ENCODE results near the gene TWF2. TPM values are rescaled to one million over a fixed set of nuclear protein-coding genes. Genes with fewer than 3 reads are reported as not detected.

TWF2 gene
- total RNA-seq, 1 experiment from 2014 or later: 32.7 TPM

GRCh38 chr3:52248816-52249547, 10.0 kb upstream of the TWF2 start:
- Histone ChIP-seq H3K9me3 (replicated peaks) (no peaks in the 10 kb centered on the region), H3K36me3 (peaks cover 40% of the 10 kb centered on the region), H3K27ac (no peak overlapping the region)

GRCh38 chr3:52248165-52248541, 9.2 kb upstream of the TWF2 start:
- H3K36me3 ChIP-seq: peaks cover 33% of the 10 kb centered on the region

More at GRCh38 chr3:52248816-52249547, 10.0 kb upstream of the TWF2 start:
- DNase-seq: peak in 1 of 2 experiments; percentile 34
- no peak overlapping the region for H3K4me3 ChIP-seq
- H3K4me1 ChIP-seq: no peaks in the 10 kb centered on the region
- no peaks in the 10 kb centered on the region for H3K27me3 ChIP-seq

GRCh38 chr3:52247409-52248164, 8.6 kb upstream of the TWF2 start:
- Histone ChIP-seq H3K4me3 (no peak overlapping the region), H3K9me3 (replicated peaks) (no peaks in the 10 kb centered on the region), H3K36me3 (peaks cover 29% of the 10 kb centered on the region), H3K4me1 (no peaks in the 10 kb centered on the region), H3K27me3 (no peaks in the 10 kb centered on the region), H3K27ac (no peak overlapping the region)
- DNase-seq: no peak

More at GRCh38 chr3:52248165-52248541, 9.2 kb upstream of the TWF2 start:
- H3K4me1 ChIP-seq: no peaks in the 10 kb centered on the region
- no peak overlapping the region for H3K27ac ChIP-seq
- no peak overlapping the region for H3K4me3 ChIP-seq
- no peaks in the 10 kb centered on the region for H3K9me3 ChIP-seq (replicated peaks)
- no peaks in the 10 kb centered on the region for H3K27me3 ChIP-seq
- DNase-seq: no peak

- no peak overlapping the region for H3K27ac ChIP-seq
- H3K36me3 ChIP-seq: peaks cover 22% of the 10 kb centered on the region
- no peaks in the 10 kb centered on the region for H3K4me1 ChIP-seq
- DNase-seq: no peak
- no peak overlapping the region for H3K4me3 ChIP-seq
- no peaks in the 10 kb centered on the region for H3K9me3 ChIP-seq (replicated peaks)
- no peaks in the 10 kb centered on the region for H3K27me3 ChIP-seq
Observed at GRCh38 chr3:52246728-52247408, 7.9 kb upstream of the TWF2 start.

- no peak overlapping the region for H3K27ac ChIP-seq
- H3K36me3 ChIP-seq: peaks cover 16% of the 10 kb centered on the region
- no peak for DNase-seq
- no peaks in the 10 kb centered on the region for H3K9me3 ChIP-seq (replicated peaks)
- H3K4me3 ChIP-seq: peak overlapping the region; percentile 60
- H3K4me1 ChIP-seq: no peaks in the 10 kb centered on the region
- no peaks in the 10 kb centered on the region for H3K27me3 ChIP-seq
Observed at GRCh38 chr3:52246264-52246620, 7.3 kb upstream of the TWF2 start.

DNA sequence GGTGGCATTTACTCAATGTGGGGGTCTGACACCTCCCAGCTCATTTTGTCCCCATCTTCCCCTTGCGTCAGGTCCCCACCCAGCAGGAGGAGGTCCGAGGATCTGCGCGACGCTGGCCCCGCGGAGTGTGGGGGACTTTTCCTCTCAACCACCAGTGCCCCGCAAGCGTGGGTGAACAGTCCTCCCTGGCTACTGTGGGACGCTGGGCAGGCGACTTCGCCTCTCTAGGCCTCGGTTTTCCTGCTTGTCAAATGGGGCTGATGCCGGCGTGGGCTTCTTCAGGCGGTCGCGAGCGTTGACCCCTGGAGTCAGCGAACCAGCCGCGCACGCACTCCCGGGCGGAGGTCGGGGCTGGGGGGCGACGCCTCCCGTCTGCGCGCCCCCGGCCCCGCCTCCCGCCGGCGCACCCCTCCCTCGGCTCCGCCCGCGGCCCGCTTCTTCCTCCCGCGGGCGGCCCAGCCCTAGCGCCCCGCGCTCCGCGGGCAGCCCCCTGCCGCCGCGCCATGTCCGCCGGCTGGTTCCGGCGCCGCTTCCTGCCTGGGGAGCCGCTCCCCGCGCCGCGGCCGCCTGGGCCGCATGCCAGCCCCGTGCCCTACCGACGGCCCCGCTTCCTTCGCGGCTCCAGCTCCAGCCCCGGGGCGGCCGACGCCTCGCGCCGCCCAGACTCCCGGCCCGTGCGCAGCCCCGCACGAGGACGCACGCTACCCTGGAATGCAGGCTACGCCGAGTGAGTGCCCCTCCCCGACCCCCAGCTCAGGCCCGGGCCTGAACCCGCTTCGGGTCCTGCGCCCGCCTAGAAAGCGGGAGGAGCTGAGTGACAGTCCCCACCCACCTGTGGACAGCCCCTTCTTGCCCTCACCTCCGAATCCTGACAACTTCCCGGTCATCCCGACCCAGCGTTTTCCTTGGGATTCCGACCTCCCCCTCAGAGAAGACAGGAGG, 6.6 kb upstream of the TWF2 start, which contains the start of gene PPM1M:
Gene PPM1M, plus strand, starts transcription at position 438 of the 942 bp plus-strand sequence. Its CDS starts 66 bp downstream, at position 504.
- Histone ChIP-seq H3K27me3 (no peaks in the 10 kb centered on the region), H3K36me3 (peaks cover 14% of the 10 kb centered on the region), H3K27ac (no peak within 1 kb of the TSS), H3K4me3 (peak within 1 kb of the TSS; percentile 60), H3K4me1 (no peaks in the 10 kb centered on the region; the same call in 1 of the 2 replicates), H3K9me3 (replicated peaks) (no peaks in the 10 kb centered on the region)
- DNase-seq: peak; percentile 62

- no peak overlapping the region for H3K27ac ChIP-seq
- no peaks in the 10 kb centered on the region for H3K27me3 ChIP-seq
- no peak overlapping the region for H3K4me3 ChIP-seq
- DNase-seq: peak; percentile 42 to 58
- H3K9me3 ChIP-seq (replicated peaks): no peaks in the 10 kb centered on the region
- H3K36me3 ChIP-seq: no peaks in the 10 kb centered on the region
- peaks cover 8% of the 10 kb centered on the region; the same call in 1 of the 2 replicates for H3K4me1 ChIP-seq
Observed at GRCh38 chr3:52243791-52244628, 5.1 kb upstream of the TWF2 start.

- H3K4me1 ChIP-seq: peaks cover 12% of the 10 kb centered on the region; the same call in 1 of the 2 replicates
- no peaks in the 10 kb centered on the region for H3K27me3 ChIP-seq
- no peaks in the 10 kb centered on the region for H3K9me3 ChIP-seq (replicated peaks)
- H3K27ac ChIP-seq: no peak overlapping the region
- no peak for DNase-seq
- H3K36me3 ChIP-seq: no peaks in the 10 kb centered on the region
- no peak overlapping the region for H3K4me3 ChIP-seq
Observed at GRCh38 chr3:52242039-52242438, 3.1 kb upstream of the TWF2 start.

DNA sequence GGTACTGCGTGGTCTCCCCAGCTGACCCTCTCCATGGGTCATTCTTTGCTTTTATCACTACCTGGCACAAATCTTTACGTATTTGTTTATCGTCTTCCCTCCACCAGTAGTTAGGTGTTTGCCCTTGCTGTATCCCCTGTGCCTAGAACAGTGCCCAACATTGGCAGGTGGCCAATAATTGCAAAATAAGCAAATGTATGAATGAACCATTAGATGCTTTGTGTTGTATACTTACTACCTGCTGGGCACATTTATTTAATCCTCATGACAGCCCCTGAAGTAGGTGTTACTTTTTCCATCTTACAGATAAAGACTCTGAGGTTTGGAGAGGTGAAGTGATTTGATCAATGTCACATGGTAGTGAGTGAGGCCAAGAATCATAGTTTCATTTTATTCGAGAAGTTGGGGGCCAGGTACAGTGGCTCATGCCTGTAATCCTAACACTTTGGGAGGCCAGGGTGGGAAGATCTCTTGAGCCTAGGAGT, 2.0 kb upstream of the TWF2 start:
- no peak overlapping the region for H3K27ac ChIP-seq
- no peaks in the 10 kb centered on the region for H3K36me3 ChIP-seq
- H3K9me3 ChIP-seq (replicated peaks): no peaks in the 10 kb centered on the region
- DNase-seq: no peak
- no peaks in the 10 kb centered on the region for H3K27me3 ChIP-seq
- H3K4me3 ChIP-seq: no peak overlapping the region
- H3K4me1 ChIP-seq: peaks cover 12% of the 10 kb centered on the region; the same call in 1 of the 2 replicates

DNA sequence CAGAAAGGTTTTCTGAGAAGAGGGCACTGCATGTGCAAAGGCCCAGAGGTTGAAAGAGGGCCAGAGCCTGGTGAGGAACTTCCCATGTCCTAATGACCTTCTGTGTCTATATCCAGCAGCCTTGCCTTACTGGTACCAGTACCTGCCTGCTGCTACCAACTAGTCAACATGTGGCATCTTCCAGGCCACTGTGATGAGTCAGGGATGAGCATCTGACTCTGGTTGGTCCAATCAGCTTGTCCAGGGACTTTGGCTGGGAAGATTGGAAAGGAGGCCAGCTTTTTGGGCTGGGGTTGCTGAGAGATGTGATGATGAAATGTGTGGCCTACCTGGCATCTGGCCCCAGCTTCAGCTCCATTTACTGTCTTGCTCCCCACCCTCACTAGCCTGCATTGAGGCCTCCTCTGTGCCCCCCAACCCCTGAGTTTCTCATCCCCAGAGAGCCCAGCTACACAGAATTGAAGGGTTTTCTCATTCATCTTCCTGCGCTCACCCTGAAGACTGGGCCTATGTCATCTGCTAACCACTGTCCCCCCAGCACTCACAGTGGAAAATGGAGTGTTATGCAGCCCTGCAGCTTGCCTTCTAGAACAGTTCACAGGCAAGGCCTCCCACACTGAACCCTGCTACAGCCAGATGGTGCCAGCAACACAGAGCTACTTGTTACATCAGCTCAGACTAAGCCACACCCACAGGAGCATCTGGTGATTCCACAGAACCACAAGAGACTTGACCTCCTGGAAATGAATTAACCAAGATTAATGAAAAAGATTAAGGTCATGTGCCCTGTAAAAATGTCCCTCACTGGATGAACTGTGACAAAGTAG, 1.3 kb upstream of the TWF2 start:
- no peak overlapping the region for H3K27ac ChIP-seq
- H3K4me1 ChIP-seq: peaks cover 12% of the 10 kb centered on the region; the same call in 1 of the 2 replicates
- H3K27me3 ChIP-seq: no peaks in the 10 kb centered on the region
- H3K4me3 ChIP-seq: no peak overlapping the region
- no peaks in the 10 kb centered on the region for H3K9me3 ChIP-seq (replicated peaks)
- H3K36me3 ChIP-seq: no peaks in the 10 kb centered on the region
- DNase-seq: peak; percentile 63 to 68

DNA sequence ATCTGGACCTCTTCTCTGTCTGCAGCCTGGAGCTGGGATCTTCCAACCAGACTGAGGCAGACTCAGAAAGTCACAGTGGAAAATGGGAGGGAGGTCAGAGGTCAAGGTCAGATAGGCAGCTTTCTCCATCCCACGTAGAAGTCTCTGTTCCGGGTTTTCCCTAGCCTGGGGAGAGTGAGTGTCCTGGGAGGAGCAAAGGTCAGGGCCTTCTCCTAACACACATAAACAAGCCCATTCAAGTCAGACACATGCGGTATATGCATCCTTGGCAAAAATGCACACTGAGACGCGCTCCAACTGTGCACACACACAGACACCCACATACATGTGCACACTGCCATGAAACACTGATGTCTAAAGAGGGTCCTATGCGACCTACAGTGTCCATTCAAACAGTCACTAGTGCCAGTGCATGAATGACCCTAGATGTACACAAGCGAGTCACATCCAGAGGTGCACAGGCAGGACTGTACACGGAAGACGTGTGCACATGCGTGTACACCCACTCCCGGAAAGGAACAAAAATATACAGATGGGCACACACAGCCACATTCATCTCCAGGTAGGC, 681 bp downstream of the TWF2 start:
- Histone ChIP-seq H3K4me1 (peaks cover 12% of the 10 kb centered on the region; the same call in 1 of the 2 replicates), H3K4me3 (peak overlapping the region; percentile 76), H3K36me3 (no peaks in the 10 kb centered on the region), H3K27ac (no peak overlapping the region), H3K27me3 (no peaks in the 10 kb centered on the region), H3K9me3 (replicated peaks) (no peaks in the 10 kb centered on the region)
- DNase-seq: no peak

GRCh38 chr3:52237657-52238172, 1.2 kb downstream of the TWF2 start:
- Histone ChIP-seq H3K27me3 (no peaks in the 10 kb centered on the region), H3K27ac (no peak overlapping the region), H3K4me3 (no peak overlapping the region; the same call in 1 of the 2 replicates), H3K4me1 (peaks cover 12% of the 10 kb centered on the region; the same call in 1 of the 2 replicates), H3K9me3 (replicated peaks) (no peaks in the 10 kb centered on the region), H3K36me3 (no peaks in the 10 kb centered on the region)
- DNase-seq: peak; percentile 33 to 41

Measured in SJCRH30 (cell line).